HG03460 (cell line): ENCODE results near the gene SLC27A5.
A peak's percentile ranks its signal among the peaks of the same experiment; 100 is the strongest.
"Not testable (repeated sequence)": the region's sequence is repeated elsewhere in the genome, so short reads cannot be mapped to it uniquely, and the experiment has no call there.

ENCODE experiments used
- ATAC-seq: cut with Tn5 transposase; IDR thresholded peaks from one replicate; pipeline ENCODE4 v1.9.1; 2021; ENCODE audit not compliant: unreplicated experiment

Gene SLC27A5

DNA sequence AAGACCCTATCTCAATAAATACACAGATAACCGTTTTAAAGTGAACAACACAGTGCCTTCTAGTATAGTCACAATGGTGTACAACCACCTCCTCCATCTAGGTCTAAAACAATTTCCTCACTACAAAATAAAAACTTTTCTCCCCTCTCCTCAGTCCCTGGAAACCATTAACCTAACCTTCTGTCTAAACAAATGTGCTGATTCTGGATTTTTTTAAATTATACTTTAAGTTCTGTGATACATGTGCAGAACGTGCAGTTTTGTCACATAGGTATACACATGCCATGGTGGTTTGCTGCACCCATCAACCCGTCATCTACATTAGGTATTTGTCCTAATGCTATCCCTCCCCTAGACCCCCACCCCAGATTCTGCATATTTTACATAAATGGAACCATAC lies 17.6 kb upstream of the SLC27A5 start:
- ATAC-seq = no peak

DNA sequence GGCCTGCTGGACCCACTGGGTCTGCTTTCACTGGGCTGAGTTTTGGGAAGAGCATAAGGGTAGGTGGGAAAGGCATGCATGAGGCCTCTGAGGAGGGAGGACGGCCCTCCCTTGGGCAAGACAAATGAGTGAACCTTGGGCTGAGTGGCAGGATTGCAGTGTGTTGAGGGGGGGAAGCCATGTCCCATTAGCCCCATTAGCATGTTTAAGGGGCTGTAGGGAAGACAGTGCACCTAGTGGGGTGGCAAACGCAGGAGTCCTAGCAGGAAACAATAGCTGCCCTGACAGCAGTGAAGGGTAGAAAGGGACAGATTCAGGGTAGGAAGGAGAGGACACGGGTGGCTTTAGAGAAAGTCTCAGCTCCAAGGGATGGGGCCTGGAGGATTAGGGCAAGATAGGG lies 10.9 kb upstream of the SLC27A5 start:
- no peak for ATAC-seq

- no peak for ATAC-seq
Observed at GRCh38 chr19:58521651-58522050, 9.9 kb upstream of the SLC27A5 start.

GRCh38 chr19:58520257-58520599 lies 8.4 kb upstream of the SLC27A5 start:
- no peak for ATAC-seq

GRCh38 chr19:58519355-58520256 lies 7.8 kb upstream of the SLC27A5 start, which contains the start of gene ZBTB45:
Gene ZBTB45, minus strand, starts transcription at chr19:58519810. Its CDS starts 2,137 bp downstream, at chr19:58517673.
- peak; percentile 71 for ATAC-seq

GRCh38 chr19:58519087-58519354 lies 7.2 kb upstream of the SLC27A5 start:
- ATAC-seq = no peak

- no peak for ATAC-seq
Observed at GRCh38 chr19:58518256-58519086, 6.7 kb upstream of the SLC27A5 start.

GRCh38 chr19:58516964-58517833 lies 5.4 kb upstream of the SLC27A5 start:
- no peak for ATAC-seq

- ATAC-seq = no peak
Observed at GRCh38 chr19:58516246-58516836, 4.5 kb upstream of the SLC27A5 start.

DNA sequence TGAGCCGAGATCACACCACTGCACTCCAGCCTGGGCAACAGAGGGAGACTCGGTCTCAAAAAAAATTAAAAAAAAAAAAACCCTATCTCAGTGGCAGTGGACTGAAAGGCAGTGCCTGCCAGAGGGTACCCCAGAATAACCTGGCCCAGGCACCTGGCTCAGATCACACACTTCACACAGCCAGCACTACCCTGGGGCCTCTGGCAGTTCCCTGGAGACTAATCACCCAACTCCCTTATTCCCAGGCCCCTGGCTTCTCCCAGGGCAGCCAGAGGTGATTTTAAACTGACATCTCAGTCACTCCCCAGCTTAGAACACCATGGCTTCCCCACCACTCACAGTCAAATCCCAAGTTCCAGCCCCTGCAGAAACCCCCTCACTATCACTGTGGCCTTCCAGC lies 3.5 kb upstream of the SLC27A5 start:
- ATAC-seq = no peak

DNA sequence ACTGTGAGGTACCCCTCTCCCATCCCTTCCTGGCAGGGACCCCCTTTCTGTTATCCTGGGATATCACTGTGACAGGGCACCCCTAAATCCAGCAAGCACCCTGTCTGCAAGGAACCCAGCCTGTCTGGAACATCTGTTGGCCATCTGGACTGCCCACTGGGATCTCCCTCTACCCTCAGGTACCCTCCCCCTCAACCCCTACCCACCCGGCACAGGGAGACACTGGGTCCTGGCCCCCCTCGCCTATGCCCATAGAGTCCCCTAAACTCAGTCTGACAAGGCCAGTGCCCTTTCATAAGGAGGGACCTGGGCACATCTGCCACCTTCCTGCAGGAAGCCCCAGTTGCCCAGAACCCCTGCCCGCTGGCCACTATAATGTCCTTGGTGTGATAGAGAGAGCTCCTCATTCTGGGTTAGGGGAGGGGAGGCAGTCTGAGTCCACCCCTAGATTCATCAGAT lies 2.8 kb upstream of the SLC27A5 start:
- no peak for ATAC-seq

- peak; percentile 58 for ATAC-seq
Observed at GRCh38 chr19:58513694-58514563, 2.1 kb upstream of the SLC27A5 start.

DNA sequence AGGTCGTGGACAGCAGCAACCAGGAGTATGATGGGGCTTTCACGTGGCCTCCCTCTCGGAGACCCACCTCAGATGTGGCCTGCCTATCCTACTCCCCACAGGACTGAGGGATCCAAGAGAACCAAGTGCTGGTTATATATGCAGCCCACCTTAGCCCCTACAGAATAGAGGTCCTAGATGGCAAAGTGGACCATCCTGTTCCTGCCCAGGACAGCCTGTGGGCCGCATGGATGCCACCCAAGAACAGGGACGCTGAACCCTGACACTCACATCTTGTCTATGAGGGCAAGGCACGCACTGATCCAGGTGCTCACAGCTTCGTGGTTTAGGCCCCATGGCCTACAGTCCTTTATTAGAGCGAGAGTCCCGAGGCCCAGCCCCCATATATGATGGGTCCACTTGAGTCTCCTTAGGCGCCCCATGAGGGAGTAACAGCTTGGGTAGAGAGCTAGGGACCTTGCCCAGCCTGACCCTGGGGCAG lies 1.5 kb upstream of the SLC27A5 start:
- no peak for ATAC-seq

- no peak for ATAC-seq
Observed at GRCh38 chr19:58510084-58510862, 1.5 kb downstream of the SLC27A5 start.

- no peak for ATAC-seq
Observed at GRCh38 chr19:58509731-58510083, 2.1 kb downstream of the SLC27A5 start.

GRCh38 chr19:58507602-58508223 lies 4.1 kb downstream of the SLC27A5 start:
- ATAC-seq = not testable (repeated sequence)

DNA sequence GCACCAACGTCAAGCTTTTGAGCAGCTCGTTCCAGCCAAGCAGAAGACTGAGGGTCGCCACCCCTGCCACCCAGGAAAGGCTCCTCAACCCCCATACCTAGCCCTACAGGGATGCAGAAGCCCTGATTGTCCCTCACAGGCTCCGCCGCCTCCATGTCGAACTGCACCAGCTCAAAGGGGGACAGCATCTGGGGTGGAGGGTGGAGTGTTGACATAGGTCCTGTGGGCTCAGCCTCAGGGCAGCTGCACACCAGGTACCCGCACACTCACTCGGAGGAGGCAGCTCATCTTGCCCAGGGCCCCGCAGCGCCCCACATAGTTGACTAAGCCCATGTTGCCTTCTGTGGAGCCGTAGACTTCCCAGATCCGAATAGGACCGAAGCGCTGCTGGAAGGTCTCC lies 11.6 kb downstream of the SLC27A5 start:
- ATAC-seq = no peak
